Measurements from ENCODE around the gene FSTL5. TPM values are rescaled to one million over a fixed set of nuclear protein-coding genes. Genes with fewer than 3 reads are reported as not detected.

The FSTL5 gene
- total RNA-seq, 1 donor from 2014 or later = 0.08 TPM

DNA sequence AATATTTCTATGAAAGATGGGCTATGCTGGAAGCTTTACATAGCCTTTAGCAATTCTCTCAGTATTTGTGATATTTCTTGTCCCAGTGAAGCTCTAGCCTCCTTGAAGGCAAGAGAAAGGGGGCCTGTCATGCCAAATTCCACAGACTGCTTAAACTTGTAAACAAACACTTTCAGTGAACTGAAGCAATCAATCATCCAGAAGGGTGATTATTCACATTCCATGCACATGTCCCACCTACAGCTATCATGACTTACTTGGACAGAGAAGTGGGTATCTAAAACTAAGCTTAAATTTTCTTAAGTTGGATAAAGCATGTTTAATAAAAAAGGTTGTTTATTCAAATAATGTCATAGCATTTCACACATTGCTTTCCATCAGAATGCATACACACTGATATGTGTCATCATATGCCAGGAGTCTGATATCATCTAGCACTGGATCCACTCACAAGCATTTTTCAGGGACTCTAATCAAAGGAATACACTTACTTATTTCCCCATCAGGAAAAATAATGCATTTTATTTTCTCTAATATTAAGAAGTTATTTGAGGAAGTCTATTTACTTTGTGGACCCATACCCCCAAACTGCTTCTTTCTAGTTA is 1.2 kb upstream of the FSTL5 start:
- peaks cover 2% of the 10 kb centered on the region for H3K4me1 Mint-ChIP-seq (ENCODE audit: unreplicated experiment)
- H3K4me3 Mint-ChIP-seq (ENCODE audit: unreplicated experiment) = no peak overlapping the region
- H3K9me3 Mint-ChIP-seq (ENCODE audit: unreplicated experiment) = no peaks in the 10 kb centered on the region
- H3K36me3 Mint-ChIP-seq (ENCODE audit: low read depth, unreplicated experiment) = no peaks in the 10 kb centered on the region
- no peak overlapping the region for H3K27ac Mint-ChIP-seq (ENCODE audit: unreplicated experiment)
- no peaks in the 10 kb centered on the region for H3K27me3 Mint-ChIP-seq (ENCODE audit: unreplicated experiment)
- no peak for DNase-seq (ENCODE audit: low spot score)
- TF ChIP-seq, protein P1, sequence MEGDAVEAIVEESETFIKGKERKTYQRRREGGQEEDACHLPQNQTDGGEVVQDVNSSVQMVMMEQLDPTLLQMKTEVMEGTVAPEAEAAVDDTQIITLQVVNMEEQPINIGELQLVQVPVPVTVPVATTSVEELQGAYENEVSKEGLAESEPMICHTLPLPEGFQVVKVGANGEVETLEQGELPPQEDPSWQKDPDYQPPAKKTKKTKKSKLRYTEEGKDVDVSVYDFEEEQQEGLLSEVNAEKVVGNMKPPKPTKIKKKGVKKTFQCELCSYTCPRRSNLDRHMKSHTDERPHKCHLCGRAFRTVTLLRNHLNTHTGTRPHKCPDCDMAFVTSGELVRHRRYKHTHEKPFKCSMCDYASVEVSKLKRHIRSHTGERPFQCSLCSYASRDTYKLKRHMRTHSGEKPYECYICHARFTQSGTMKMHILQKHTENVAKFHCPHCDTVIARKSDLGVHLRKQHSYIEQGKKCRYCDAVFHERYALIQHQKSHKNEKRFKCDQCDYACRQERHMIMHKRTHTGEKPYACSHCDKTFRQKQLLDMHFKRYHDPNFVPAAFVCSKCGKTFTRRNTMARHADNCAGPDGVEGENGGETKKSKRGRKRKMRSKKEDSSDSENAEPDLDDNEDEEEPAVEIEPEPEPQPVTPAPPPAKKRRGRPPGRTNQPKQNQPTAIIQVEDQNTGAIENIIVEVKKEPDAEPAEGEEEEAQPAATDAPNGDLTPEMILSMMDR (IDR thresholded peaks at IDR 0.05; ENCODE audit: unreplicated experiment) = no peak

DNA sequence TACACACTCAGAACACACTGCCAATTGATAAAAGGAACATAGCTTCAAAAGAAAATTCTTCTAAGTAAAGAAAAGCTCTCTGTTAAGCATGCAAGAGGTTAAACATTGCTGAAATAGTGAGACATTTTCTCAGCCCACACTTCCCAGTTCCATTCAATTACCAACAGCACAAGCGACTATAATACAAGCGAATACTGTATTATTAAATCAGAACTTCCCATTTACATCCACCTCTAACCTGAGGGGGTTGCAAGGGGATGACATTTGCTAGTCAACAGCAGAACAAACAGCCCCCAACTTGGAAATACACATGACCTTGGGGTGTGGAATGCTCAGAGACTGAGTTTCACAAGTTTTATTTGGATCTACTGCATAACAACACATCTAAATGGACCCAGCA is 1.1 kb downstream of the FSTL5 start:
- DNase-seq (ENCODE audit: low spot score) = no peak
- no peaks in the 10 kb centered on the region for H3K36me3 Mint-ChIP-seq (ENCODE audit: low read depth, unreplicated experiment)
- TF ChIP-seq, protein P1 (IDR thresholded peaks at IDR 0.05; ENCODE audit: unreplicated experiment) = no peak
- H3K9me3 Mint-ChIP-seq (ENCODE audit: unreplicated experiment) = no peaks in the 10 kb centered on the region
- no peak overlapping the region for H3K4me3 Mint-ChIP-seq (ENCODE audit: unreplicated experiment)
- H3K27me3 Mint-ChIP-seq (ENCODE audit: unreplicated experiment) = no peaks in the 10 kb centered on the region
- no peak overlapping the region for H3K27ac Mint-ChIP-seq (ENCODE audit: unreplicated experiment)
- H3K4me1 Mint-ChIP-seq (ENCODE audit: unreplicated experiment) = peaks cover 2% of the 10 kb centered on the region

DNA sequence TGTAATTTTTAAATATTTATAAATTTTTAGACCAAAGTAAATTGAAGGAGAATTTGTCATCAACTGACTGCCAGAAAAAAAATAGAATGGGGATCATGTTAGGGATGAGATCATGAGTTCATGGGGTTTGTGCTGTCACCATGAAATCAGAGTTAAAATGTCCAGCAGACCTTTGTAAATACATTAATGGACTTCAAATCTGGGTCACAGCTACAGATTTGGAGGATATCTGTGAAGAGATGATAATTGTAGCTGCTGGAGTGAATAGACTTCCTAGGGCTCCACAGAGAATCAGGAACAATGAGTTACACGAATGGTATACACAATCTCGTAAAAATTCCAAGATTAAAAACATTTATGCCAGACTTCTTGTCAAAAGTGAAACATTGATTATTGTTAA is 6.6 kb downstream of the FSTL5 start:
- Mint-ChIP-seq H3K36me3 (ENCODE audit: low read depth, unreplicated experiment) (no peaks in the 10 kb centered on the region), H3K9me3 (ENCODE audit: unreplicated experiment) (no peaks in the 10 kb centered on the region), H3K4me1 (ENCODE audit: unreplicated experiment) (no peaks in the 10 kb centered on the region), H3K4me3 (ENCODE audit: unreplicated experiment) (no peak overlapping the region), H3K27me3 (ENCODE audit: unreplicated experiment) (no peaks in the 10 kb centered on the region), H3K27ac (ENCODE audit: unreplicated experiment) (no peak overlapping the region)
- TF ChIP-seq, protein P1 (IDR thresholded peaks at IDR 0.05; ENCODE audit: unreplicated experiment) = no peak
- no peak for DNase-seq (ENCODE audit: low spot score)

DNA sequence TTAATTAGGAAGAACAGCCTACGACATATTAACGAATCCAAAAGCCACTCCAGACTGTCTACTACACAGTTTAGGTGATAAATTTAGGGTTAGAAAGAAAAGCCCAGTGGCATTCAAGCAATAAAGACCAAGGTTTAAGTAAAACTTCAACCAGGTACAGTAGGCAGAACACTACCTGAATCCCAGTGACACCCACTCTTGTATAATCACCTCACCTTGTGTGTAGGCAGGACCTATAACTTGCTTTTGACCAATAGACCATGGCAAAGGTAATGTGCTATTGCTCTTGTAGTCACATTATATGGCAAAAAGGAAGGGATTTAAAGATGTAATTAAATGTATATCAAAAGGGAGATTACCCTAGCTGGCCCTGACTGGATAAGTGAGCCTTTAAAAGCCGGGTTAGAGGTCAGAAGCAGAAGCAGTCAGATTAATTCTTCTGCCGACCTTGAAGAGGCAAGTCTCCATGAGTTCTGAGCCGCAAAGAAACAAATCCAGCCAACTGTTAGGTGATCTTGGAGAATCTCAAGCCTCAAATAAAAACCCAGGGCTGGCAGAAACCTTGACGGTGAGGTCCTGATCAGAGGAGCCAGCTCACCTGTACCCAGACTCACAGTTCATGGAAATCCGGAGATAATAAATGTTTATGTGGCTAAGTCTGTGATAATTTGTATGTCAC is 8.8 kb downstream of the FSTL5 start:
- H3K4me3 Mint-ChIP-seq (ENCODE audit: unreplicated experiment) = no peak overlapping the region
- TF ChIP-seq, protein P1 (IDR thresholded peaks at IDR 0.05; ENCODE audit: unreplicated experiment) = no peak
- DNase-seq (ENCODE audit: low spot score) = no peak
- H3K27ac Mint-ChIP-seq (ENCODE audit: unreplicated experiment) = no peak overlapping the region
- no peaks in the 10 kb centered on the region for H3K4me1 Mint-ChIP-seq (ENCODE audit: unreplicated experiment)
- no peaks in the 10 kb centered on the region for H3K27me3 Mint-ChIP-seq (ENCODE audit: unreplicated experiment)
- H3K9me3 Mint-ChIP-seq (ENCODE audit: unreplicated experiment) = no peaks in the 10 kb centered on the region
- H3K36me3 Mint-ChIP-seq (ENCODE audit: low read depth, unreplicated experiment) = no peaks in the 10 kb centered on the region

DNA sequence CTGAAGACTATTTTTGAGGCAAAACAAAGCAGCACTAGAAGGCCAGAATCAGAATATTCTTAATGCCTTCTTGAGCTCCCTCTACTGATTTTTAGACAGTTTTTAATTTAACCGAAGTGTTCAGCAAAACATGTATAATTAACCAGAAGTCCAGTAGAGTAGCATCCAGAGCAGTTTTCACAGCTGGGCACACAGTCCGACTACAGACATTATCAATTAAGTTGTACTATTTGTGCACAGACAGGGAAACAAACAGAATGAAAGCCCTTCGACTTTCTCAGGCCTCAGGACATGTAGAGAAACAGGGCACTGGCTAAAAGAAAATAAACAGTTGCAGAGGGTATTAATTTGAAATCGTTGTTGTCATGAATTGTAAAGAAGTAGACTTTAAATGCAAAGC is 11.9 kb downstream of the FSTL5 start:
- Mint-ChIP-seq H3K9me3 (ENCODE audit: unreplicated experiment) (no peaks in the 10 kb centered on the region), H3K27me3 (ENCODE audit: unreplicated experiment) (no peaks in the 10 kb centered on the region), H3K4me1 (ENCODE audit: unreplicated experiment) (no peaks in the 10 kb centered on the region), H3K36me3 (ENCODE audit: low read depth, unreplicated experiment) (no peaks in the 10 kb centered on the region), H3K27ac (ENCODE audit: unreplicated experiment) (no peak overlapping the region), H3K4me3 (ENCODE audit: unreplicated experiment) (no peak overlapping the region)
- DNase-seq (ENCODE audit: low spot score) = no peak
- TF ChIP-seq, protein P1 (IDR thresholded peaks at IDR 0.05; ENCODE audit: unreplicated experiment) = no peak
